HEK293T (cell line): ENCODE measurements around the gene PDE6H.

Source experiments
- ARNT ChIP-seq: fragments of 450-650 bp; IDR thresholded peaks from 2 replicates; pipeline ENCODE4 v1.6.1; 2017; ENCODE audit warnings: mild to moderate bottlenecking
- BHLHE40 ChIP-seq: fragments of 450-650 bp; IDR thresholded peaks from 2 replicates; pipeline ENCODE4 v1.6.1; 2016; ENCODE audit warnings: mild to moderate bottlenecking, moderate library complexity, borderline replicate concordance
- FOXK2 ChIP-seq: fragments of 450-650 bp; IDR thresholded peaks from 2 replicates; pipeline ENCODE4 v1.6.1; 2016; ENCODE audit warnings: mild to moderate bottlenecking
- FOXM1 ChIP-seq: fragments of 450-650 bp; IDR thresholded peaks from 2 replicates; pipeline ENCODE4 v1.6.1; 2017; ENCODE audit warnings: mild to moderate bottlenecking, borderline replicate concordance
- LEF1 ChIP-seq: fragments of 450-650 bp; IDR thresholded peaks from 2 replicates; pipeline ENCODE4 v1.6.1; 2017; ENCODE audit warnings: mild to moderate bottlenecking, borderline replicate concordance
- SP1 ChIP-seq: fragments of 450-650 bp; IDR thresholded peaks from 2 replicates; pipeline ENCODE4 v1.6.1; 2017
- SUZ12 ChIP-seq: fragments of 450-650 bp; IDR thresholded peaks from 2 replicates; pipeline ENCODE4 v1.6.1; 2016; ENCODE audit warnings: mild to moderate bottlenecking
- TARDBP ChIP-seq: fragments of 450-650 bp; IDR thresholded peaks from 2 replicates; pipeline ENCODE4 v1.6.1; 2016
- ZNF384 ChIP-seq: fragments of 450-650 bp; IDR thresholded peaks from 2 replicates; pipeline ENCODE4 v1.6.1; 2016

- no peak for TF ChIP-seq BHLHE40
- TF ChIP-seq SUZ12, result no peak
- no peak for TF ChIP-seq ZNF384
- no peak for TF ChIP-seq TARDBP
- no peak for TF ChIP-seq ARNT
- no peak for TF ChIP-seq FOXK2
- no peak for TF ChIP-seq LEF1
- TF ChIP-seq FOXM1, result no peak
- no peak for TF ChIP-seq SP1
These were observed 38.3 kb downstream of the PDE6H start for GRCh38 chr12:15011162-15011561.
